Neural cell (in vitro differentiated cells): ENCODE data around the gene ZNF66.

Experiments used
- CTCF ChIP-seq: fragments of 450-650 bp; IDR thresholded peaks from 2 replicates; pipeline ENCODE4 v1.5.1; 2014; ENCODE audit warnings: antibody characterized with exemption, mild to moderate bottlenecking, moderate library complexity; ENCODE audit not compliant: poor library complexity, severe bottlenecking
- EP300 ChIP-seq: fragments of 450-650 bp; conservative IDR thresholded peaks from 2 replicates; pipeline ENCODE4 v1.6.1; 2014; ENCODE audit warnings: antibody characterized with exemption, mild to moderate bottlenecking, moderate library complexity; ENCODE audit not compliant: poor library complexity, severe bottlenecking
- EZH2 ChIP-seq: fragments of 200-600, 300-800 bp; shearing (Covaris generic), sonication (generic); IDR thresholded peaks from 2 replicates; pipeline ENCODE4 v1.6.1; 2014; ENCODE audit warnings: antibody characterized with exemption, low read length, borderline replicate concordance, mild to moderate bottlenecking; ENCODE audit not compliant: insufficient read depth, poor library complexity, severe bottlenecking
- MXI1 ChIP-seq: fragments of 450-650 bp; conservative IDR thresholded peaks from 2 replicates; pipeline ENCODE4 v1.6.1; 2014; ENCODE audit warnings: antibody characterized with exemption, mild to moderate bottlenecking; ENCODE audit not compliant: poor library complexity, severe bottlenecking
- POLR2AphosphoS5 ChIP-seq: IDR thresholded peaks from 2 replicates; pipeline ENCODE4 v1.6.1; 2012
- RAD21 ChIP-seq: fragments of 450-650 bp; conservative IDR thresholded peaks from 2 replicates; pipeline ENCODE4 v1.6.1; 2014; ENCODE audit warnings: antibody characterized with exemption, mild to moderate bottlenecking, moderate library complexity
- SMC3 ChIP-seq: fragments of 450-650 bp; conservative IDR thresholded peaks from 2 replicates; pipeline ENCODE4 v1.6.1; 2014; ENCODE audit warnings: antibody characterized with exemption, mild to moderate bottlenecking, moderate library complexity; ENCODE audit not compliant: poor library complexity

- TF ChIP-seq RAD21 (no peak), CTCF (no peak), EZH2 (no peak), POLR2AphosphoS5 (no peak), EP300 (no peak), SMC3 (no peak), MXI1 (no peak)
These were observed 15.7 kb downstream of the ZNF66 start for GRCh38 chr19:20791806-20792205.
